HG02884 (cell line): Measurements from ENCODE around the gene ACOT12.
A peak's percentile ranks its signal among the peaks of the same experiment; 100 is the strongest.
"Not testable (repeated sequence)": the region's sequence is repeated elsewhere in the genome, so short reads cannot be mapped to it uniquely, and the experiment has no call there.

ENCODE experiments used
- ATAC-seq: cut with Tn5 transposase; IDR thresholded peaks from one replicate; pipeline ENCODE4 v1.9.1; 2021; ENCODE audit warnings: mild to moderate bottlenecking, moderate library complexity; ENCODE audit not compliant: unreplicated experiment

The ACOT12 gene

DNA sequence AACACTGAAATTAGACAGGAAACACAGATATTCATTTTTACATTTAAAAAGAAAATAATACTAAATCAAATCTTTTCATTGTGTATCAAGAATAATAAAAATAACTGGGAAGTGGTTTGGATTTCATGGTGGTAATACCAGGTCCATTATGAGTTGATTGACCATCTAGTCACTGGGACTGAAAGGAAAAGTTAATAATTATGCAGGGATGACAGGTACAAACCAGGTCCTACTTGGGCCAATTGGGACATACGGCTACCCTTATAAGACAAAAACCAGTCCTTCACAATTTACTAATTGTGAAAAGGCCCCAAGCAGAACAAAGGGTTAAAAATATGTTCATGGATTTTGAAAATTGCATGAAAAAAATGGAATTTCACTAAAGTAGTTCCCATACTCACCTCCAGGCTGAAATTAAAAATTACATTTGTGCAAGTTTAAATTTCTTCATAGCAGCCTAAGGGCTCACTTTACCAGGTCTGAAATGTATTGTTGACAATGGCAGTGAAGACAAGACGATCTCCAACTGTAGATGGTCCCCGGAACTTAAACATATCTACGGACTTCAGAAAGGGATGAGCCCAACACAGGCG, 48.4 kb downstream of the ACOT12 start:
- ATAC-seq = no peak

- ATAC-seq = no peak
Measured at GRCh38 chr5:81344736-81345135, 49.2 kb downstream of the ACOT12 start.

GRCh38 chr5:81338213-81338612, 55.7 kb downstream of the ACOT12 start:
- ATAC-seq = not testable (repeated sequence)

GRCh38 chr5:81337803-81338202, 56.1 kb downstream of the ACOT12 start:
- ATAC-seq = no peak

GRCh38 chr5:81336556-81336955, 57.4 kb downstream of the ACOT12 start:
- ATAC-seq = no peak

DNA sequence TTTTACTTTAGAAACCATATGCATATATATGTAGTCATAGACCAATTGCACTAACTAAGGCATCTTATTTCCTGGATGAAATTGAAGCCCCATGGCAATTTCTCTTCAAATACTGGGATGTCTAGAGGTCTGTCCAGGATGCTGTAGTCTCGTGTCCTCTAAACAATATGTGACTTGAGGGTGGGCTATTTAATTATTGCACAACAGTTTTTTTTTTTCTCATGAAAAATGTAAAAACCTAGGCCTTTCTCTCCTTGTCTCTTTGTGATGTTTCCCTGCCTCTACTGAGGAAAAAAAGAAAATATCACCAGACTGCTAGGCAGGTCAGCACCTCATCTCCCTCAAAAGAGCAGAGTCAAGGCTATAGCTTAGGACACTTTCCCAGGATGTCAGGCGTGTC, 58.0 kb downstream of the ACOT12 start:
- no peak for ATAC-seq

DNA sequence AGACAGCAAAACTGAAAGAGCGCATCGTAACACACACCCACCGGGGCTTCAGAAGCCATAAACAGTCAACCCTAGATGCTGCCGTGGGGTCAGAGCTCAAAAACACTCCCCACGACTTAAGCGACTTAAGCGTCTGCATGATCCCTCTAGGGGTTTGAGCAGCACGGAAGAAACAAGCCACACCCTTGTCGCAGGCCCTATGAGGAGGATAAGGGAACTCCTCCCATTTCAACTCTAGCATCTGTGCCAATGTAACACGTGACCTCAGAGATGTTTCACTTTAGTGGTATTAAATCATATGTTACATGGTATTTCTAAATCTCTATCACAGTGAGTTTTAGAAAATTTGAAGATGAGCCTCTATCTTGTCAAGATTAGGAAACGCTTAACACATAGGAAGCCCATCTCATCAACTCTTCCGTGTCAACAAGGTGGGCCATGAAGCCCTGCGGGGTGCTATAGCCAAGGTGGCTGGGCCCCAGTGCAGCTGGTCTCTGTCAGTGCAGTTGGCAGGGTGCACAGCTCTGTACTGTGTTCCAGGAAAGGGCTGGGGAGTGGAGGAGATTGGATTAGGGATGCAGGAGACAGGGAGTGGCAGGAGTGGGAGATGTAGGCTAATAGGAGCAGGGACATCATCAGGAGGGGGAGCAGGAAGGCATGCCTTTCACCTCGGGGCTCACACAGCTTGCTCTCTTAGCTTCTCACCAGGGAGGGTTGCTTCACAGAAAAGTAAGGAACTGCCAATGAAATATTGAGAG, 59.5 kb downstream of the ACOT12 start:
- no peak for ATAC-seq

DNA sequence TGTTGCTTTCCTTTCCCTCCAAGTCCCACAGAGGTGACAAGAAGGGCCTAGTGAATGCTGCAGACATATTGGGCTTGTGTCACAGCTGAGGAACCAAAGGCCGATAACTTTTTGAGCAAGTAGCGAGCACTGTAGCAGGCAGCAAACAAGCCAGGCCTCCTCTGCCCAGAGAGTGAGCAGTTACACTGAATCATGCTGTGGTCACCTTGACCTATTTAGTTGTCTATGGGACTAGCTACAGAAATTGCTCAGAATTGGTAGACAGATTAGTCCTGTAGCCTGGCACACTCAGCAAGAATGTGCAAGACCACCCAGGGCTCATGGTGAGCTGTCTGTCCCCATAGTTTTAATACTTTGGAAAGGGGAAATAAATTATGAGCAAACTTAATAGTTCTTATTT, 67.4 kb downstream of the ACOT12 start:
- ATAC-seq = no peak

DNA sequence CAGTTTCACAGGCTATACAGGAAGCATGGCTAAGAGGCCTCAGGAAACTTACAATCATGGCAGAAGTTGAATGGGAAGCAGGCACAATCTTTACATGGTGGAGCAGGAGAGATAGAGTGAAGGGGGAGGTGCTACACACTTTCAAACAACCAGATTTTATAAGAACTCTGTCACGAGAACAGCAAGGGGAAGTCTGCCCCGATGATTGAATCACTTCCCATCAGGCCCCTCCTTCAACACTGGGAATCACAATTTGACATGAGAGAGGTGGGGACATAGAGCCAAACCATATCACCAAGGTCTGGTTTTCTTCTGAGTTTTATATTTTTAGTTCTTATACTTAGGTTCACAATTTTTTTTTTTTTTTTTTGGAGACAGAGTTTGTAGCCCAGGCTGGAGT, 76.4 kb downstream of the ACOT12 start:
- ATAC-seq = no peak

DNA sequence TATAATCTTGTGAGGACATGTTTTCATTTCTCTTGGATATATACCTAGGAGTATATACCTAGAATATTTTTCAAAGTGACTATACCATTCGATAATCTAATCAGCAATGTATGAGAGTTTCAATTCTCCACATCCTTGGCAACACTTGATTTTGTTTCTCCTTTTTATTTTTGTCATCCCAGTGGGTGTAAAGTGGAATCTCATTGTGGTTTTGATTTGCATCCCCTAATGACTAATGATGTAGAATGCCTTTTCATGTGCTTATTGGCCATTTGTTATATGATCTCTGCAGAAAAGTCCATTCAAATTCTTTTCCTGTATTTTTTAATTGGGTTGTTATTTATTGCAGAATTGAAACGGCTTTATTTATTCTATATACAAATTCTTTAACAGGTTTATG, 77.4 kb downstream of the ACOT12 start:
- ATAC-seq = no peak

GRCh38 chr5:81315830-81316229, 78.1 kb downstream of the ACOT12 start:
- ATAC-seq = no peak

- ATAC-seq = no peak
Measured at GRCh38 chr5:81315336-81315735, 78.6 kb downstream of the ACOT12 start.

- no peak for ATAC-seq
Measured at GRCh38 chr5:81314581-81314980, 79.4 kb downstream of the ACOT12 start.

DNA sequence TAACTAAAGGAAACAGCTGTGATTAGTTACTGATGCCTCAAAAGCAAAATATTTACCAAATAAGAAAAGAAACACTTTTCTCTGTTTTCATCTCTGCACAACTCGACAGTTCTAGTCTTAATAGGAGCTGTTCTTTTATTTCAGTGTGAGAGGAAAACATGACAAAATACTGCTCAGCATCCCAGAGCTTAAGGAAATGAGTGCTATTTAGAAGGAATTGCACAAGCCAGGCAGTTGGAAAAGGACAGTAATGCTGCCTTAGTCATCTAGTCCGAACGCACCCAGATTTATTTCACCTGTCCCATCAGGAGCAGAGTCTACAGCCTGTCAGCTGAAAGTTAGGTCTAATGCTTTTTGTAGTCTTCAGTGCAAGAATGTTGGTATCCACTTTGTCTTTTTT, 80.2 kb downstream of the ACOT12 start:
- no peak for ATAC-seq

DNA sequence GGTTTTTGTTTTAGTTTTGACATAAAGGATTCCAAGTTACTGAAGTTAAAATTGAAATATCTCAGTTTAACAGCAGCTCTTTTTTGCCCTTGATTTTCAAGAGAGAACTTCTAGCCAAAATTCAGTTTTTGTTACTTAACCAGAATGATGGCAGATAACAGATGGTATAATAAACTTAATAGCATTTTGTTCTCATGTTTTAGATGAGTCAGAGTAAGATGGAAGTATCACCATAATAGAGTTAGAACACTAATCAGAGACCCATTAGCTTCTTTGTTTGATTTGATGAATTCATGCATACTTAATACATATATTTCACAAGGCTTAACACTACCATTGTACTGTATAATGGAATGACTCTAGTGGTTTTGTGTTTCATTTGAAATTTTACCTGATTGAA, 80.7 kb downstream of the ACOT12 start:
- ATAC-seq = no peak

- ATAC-seq = no peak
Measured at GRCh38 chr5:81310402-81311063, 83.4 kb downstream of the ACOT12 start.

DNA sequence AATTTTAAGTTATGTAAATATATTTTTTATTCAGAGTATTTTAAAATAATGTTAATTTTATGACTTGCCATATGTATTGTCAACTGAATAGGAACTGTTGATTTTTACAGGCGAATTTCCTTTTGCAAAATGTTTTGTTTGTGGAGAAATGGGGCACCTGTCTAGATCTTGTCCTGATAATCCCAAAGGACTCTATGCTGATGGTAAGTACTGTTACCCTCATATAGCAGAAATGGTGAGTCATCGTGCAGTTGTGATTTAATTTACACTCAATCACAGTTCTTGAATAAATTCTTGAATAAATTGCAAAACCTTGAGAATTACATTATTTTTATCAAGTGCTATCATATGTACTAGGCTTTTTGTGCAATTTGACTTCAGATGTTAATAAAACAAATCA, 85.1 kb downstream of the ACOT12 start:
- ATAC-seq = no peak

GRCh38 chr5:81305785-81306184, 88.1 kb downstream of the ACOT12 start:
- ATAC-seq = no peak

DNA sequence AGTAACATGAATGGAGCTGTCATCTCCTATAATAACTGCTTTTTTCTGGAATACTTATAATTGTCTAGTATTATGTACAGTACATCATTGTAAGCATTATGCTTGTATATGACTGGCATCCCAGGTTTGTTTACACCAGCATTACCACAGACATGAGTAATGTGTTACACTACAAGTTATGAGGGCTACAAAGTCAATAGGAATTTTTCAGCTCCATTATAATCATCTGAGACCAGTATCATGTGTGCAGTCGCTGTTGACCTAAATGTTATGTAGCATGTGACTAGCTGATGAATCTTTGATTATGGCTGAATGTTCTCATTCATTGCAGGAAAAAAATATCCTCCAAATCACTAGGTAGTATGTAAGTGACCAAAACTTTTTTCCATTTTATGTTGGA, 90.4 kb downstream of the ACOT12 start:
- no peak for ATAC-seq

DNA sequence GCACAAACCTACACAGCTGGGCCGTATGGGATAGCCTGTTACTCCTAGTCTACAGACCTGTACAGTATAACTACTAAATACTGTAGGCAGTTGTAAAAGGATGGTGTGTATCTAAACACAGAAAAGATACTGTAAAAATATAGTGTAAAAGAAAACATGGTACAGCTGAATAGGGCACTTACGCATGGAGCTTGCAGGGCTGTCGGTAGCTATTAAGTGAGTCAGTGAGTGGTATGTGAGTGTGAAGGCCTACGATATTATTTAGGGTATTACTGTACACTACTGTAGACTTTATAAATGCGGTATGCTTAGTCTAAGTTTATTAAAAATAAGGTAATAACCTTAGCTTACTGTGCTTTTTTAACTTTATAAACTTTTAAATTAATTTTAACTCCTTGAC, 91.3 kb downstream of the ACOT12 start:
- ATAC-seq = no peak

GRCh38 chr5:81301271-81302015, 92.5 kb downstream of the ACOT12 start, which contains the start of gene ZCCHC9:
Gene ZCCHC9 (plus strand): TSS chr5:81301587. CDS start chr5:81304758, 3,171 bp downstream.
- peak; percentile 92 for ATAC-seq

GRCh38 chr5:81300921-81301270, 93.0 kb downstream of the ACOT12 start:
- ATAC-seq = no peak
